Aorta (tissue), 5 donors: Measurements from ENCODE around the gene ILF2. TPM values are rescaled to one million over a fixed set of nuclear protein-coding genes. Genes with fewer than 3 reads are reported as not detected.

Experiments
- ATAC-seq: fragments of 200-7000 bp; cut with Tn5 transposase; one replicate; pipeline ENCODE4 v1.9.1; 2022; ENCODE audit warnings: moderate library complexity; ENCODE audit not compliant: low FRiP score
- DNase-seq, 2 donors: peaks; one replicate each; pipeline ENCODE4 v3.0.0-alpha.2; 2020
- H3K27ac ChIP-seq, 2 donors: one replicate each; pipeline ENCODE4 v1.5.1; 2013; ENCODE audit warnings: low read length in 2 of 2, mild to moderate bottlenecking in 2 of 2, moderate library complexity in 2 of 2, control low read depth in 1 of 2, inconsistent platforms in 1 of 2, low read depth in 1 of 2
- H3K27me3 ChIP-seq, 2 donors: one replicate each; pipeline ENCODE4 v1.6.1; 2013; ENCODE audit warnings: control low read depth in 1 of 2, low read length in 1 of 2, mild to moderate bottlenecking in 1 of 2, moderate library complexity in 1 of 2; ENCODE audit not compliant: insufficient read depth in 2 of 2, control insufficient read depth in 1 of 2
- H3K36me3 ChIP-seq, 2 donors: one replicate each; pipeline ENCODE4 v1.6.1; 2013; ENCODE audit warnings: control low read depth in 1 of 2, low read length in 1 of 2, mild to moderate bottlenecking in 1 of 2; ENCODE audit not compliant: insufficient read depth in 2 of 2, control insufficient read depth in 1 of 2
- H3K4me1 ChIP-seq, 2 donors: one replicate each; pipeline ENCODE4 v1.6.1; 2013; ENCODE audit warnings: low read length in 2 of 2, control low read depth in 1 of 2, mild to moderate bottlenecking in 1 of 2, moderate library complexity in 1 of 2; ENCODE audit not compliant: insufficient read depth in 2 of 2, control insufficient read depth in 1 of 2
- H3K4me3 ChIP-seq, 2 donors: one replicate each; pipeline ENCODE4 v1.5.1; 2013; ENCODE audit warnings: low read length in 2 of 2, control low read depth in 1 of 2, mild to moderate bottlenecking in 1 of 2
- H3K9me3 ChIP-seq: one replicate; pipeline ENCODE4 v1.6.1; 2013; ENCODE audit warnings: mild to moderate bottlenecking, low read length; ENCODE audit not compliant: control insufficient read depth
- WGBS, 2 donors: extraction: QIAGEN DNeasy Blood & Tissue Kit; methylation state at CpG; one replicate each; pipeline ENCODE4 v1.1.7; 2013; 5-methylcytosine and 5-hydroxymethylcytosine counted together
- intact Hi-C, 2 donors: fragments of 100-400 bp; cut with DNase I; formaldehyde crosslinking; loops; one replicate each; pipeline versions ENCODE4 v1.14.2 to v1.15.0; 2022
- polyA plus RNA-seq, 2 donors: library from polyadenylated mRNA; stranded (reverse); fragments of 200-250 nt; gene quantifications; one replicate each; pipeline ENCODE4 v1.2.3, GENCODE V29; 2013
- total RNA-seq, 2 donors: library from RNA; stranded (reverse); fragmentation: NEBNext Ultra II Directional; extraction: Animal tissue kit (Norgen Biotek cat#: 25700); gene quantifications; one replicate each; pipeline ENCODE4 v1.2.1, GENCODE V29; 2021
- donor health status: healthy with polysubstance abuse.
- donor health status: Bipolar disorder and iron deficiency.
- donor health status: DM: no; HTN: no; CAD: no.
- donor health status: DM: no; HTN: no; CAD: no.
- donor health status: DM: yes; HTN: yes; CAD: no.

ILF2 gene
- total and polyA plus RNA-seq, 4 donors: 67.0 to 82.9 (median 71.7) TPM

DNA sequence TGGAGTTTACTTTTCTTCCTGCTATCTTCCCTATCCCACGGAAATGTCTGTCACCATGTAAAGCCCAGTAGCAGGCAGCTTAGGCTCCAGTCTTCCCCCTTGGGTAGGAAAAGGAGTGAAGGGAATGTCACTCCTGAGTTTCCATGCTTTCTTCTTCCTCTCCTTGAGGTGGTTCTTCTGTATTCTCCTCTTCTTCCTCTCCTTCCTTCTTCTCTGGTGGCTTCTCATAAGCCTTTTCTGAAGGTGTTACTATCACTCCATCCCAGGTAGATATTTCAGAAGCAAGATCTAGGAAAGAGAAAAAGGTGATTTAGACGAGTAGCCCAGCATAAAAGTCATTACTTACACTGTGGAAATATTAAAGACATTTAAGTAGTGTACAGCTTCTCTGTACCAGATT, 8.5 kb downstream of the ILF2 start:
- Histone ChIP-seq H3K27ac (no peak overlapping the region), H3K4me3 (no peak overlapping the region), H3K4me1 (no peaks in the 10 kb centered on the region), H3K9me3 (no peaks in the 10 kb centered on the region), H3K36me3 (peaks cover 9 to 10% of the 10 kb centered on the region in 2 donors), H3K27me3 (no peaks in the 10 kb centered on the region)
- intact Hi-C loops: no loop called here
- DNase-seq: no peak
- ATAC-seq: no peak
- 29 to 38% methylated on average over 2 of the region's 2 CpGs for whole genome bisulfite sequencing, 2 donors

DNA sequence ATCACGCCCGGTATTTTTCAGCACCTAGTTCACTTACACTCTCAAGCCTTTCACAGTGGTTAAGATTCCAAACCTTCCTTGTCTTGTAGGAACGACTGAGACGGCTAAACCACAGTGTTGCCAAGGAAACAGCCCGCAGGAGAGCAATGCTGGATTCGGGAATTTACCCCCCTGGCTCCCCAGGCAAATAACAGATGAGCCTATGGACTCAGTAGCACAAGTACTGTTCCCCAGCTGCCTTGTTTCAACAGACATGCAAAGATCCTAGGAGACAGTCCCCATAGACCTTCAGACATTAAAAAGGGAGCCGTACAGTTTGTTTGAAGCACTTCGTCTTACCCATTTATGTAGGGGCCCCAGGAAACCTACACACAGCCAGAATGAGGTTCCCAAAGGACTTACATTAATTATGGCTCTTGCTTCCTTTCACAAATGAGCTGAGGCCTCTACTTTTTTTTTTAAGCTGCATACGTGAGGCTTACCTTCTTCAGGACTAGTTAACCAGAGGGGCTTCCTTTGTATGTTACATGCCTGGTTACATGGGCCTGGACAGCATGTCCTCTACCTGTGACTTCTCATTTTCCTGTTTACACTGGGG, 9.6 kb downstream of the ILF2 start:
- peak in 1 of 2 donors; percentile 9 for DNase-seq

GRCh38 chr1:153659656-153660055, 11.1 kb downstream of the ILF2 start:
- no peak for ATAC-seq
- no peaks in the 10 kb centered on the region for H3K9me3 ChIP-seq
- no peaks in the 10 kb centered on the region for H3K4me1 ChIP-seq
- H3K36me3 ChIP-seq: peaks cover 2 to 9% of the 10 kb centered on the region in 2 donors
- 65 to 69% methylated on average over 9 of the region's 9 CpGs for WGBS, 2 donors
- no peak overlapping the region for H3K27ac ChIP-seq
- DNase-seq: peak in 1 of 2 donors; percentile 32
- no peaks in the 10 kb centered on the region for H3K27me3 ChIP-seq
- H3K4me3 ChIP-seq: no peak overlapping the region
- intact Hi-C loops: no loop called here

More for the DNA sequence above, 9.6 kb downstream of the ILF2 start:
- Histone ChIP-seq H3K4me1 (no peaks in the 10 kb centered on the region), H3K36me3 (peaks cover 9% of the 10 kb centered on the region in 2 donors), H3K27me3 (no peaks in the 10 kb centered on the region), H3K9me3 (no peaks in the 10 kb centered on the region), H3K4me3 (no peak overlapping the region), H3K27ac (no peak overlapping the region)
- intact Hi-C loops: no loop called here
- WGBS, 2 donors: 53 to 57% methylated on average over 9 of the region's 9 CpGs
- ATAC-seq: no peak

DNA sequence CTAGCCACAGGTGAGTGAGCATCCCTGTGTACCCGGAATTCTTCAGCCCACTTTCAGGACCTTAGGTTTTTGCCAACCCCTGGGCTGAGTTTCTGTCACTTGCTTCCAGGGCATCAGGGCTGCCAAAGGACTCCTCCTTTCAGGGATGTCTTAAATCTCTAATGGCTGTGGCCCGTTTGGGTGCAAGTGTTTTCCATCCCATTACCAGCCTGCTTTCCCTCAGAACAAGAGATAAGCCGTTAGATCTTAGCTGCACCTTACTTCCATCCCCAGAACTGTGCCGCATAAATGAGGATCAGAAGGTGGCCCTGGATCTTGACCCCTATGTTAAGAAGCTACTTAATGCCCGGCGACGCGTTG, 11.6 kb downstream of the ILF2 start:
- Histone ChIP-seq H3K27ac (peak overlapping the region in 1 of 2 donors; percentile 81), H3K4me3 (peak overlapping the region; percentile 71 to 73), H3K9me3 (no peaks in the 10 kb centered on the region), H3K36me3 (peaks cover under 1 to 9% of the 10 kb centered on the region in 2 donors), H3K4me1 (no peaks in the 10 kb centered on the region), H3K27me3 (no peaks in the 10 kb centered on the region)
- no peak for ATAC-seq
- WGBS, 2 donors: 28 to 32% methylated on average over 8 of the region's 8 CpGs
- no peak for DNase-seq
- intact Hi-C loops: no loop called here

- ATAC-seq (peak; percentile 98), DNase-seq (peak; percentile 96 to 98)
- Histone ChIP-seq H3K4me1 (no peaks in the 10 kb centered on the region), H3K36me3 (peaks cover 0 to 9% of the 10 kb centered on the region in 2 donors), H3K27ac (peak within 1 kb of the TSS in 1 of 2 donors; percentile 81), H3K9me3 (no peaks in the 10 kb centered on the region), H3K27me3 (no peaks in the 10 kb centered on the region), H3K4me3 (peak within 1 kb of the TSS; percentile 71 to 73)
- intact Hi-C loops: no loop called here
- 2 to 3% methylated on average over 52 to 53 of the region's 53 CpGs for WGBS, 2 donors
Measured at GRCh38 chr1:153658400-153659174, 12.2 kb downstream of the ILF2 start, which contains the start of gene SNAPIN. Gene SNAPIN (plus strand): TSS chr1:153658703. CDS start chr1:153658744, 41 bp downstream.

DNA sequence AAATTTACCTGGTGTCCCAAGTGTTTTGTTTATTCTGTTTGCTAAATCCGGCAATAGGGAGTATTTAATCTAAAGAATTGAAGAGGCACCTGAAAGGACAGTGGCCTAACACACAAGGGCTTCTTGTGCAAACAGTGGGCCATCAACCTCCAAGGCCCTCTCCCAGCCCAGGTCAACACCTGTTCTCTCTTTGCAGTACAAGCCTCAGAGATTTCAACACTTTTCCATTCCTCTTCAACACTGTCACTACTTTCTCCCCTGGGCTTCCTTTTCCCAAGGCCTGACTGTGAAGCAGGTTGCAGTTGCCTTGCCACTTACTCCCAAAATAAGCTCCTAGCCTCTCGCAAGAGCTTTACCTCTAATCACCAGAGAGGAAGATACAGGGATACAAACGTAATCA, 15.5 kb downstream of the ILF2 start:
- Histone ChIP-seq H3K9me3 (no peaks in the 10 kb centered on the region), H3K27me3 (no peaks in the 10 kb centered on the region), H3K4me1 (no peaks in the 10 kb centered on the region), H3K4me3 (no peak overlapping the region), H3K27ac (no peak overlapping the region), H3K36me3 (no peaks in the 10 kb centered on the region)
- intact Hi-C loops: no loop called here
- 81 to 92% methylated on average over 3 of the region's 3 CpGs for WGBS, 2 donors
- ATAC-seq (no peak), DNase-seq (peak in 1 of 2 donors; percentile 14)

GRCh38 chr1:153652805-153653500, 17.8 kb downstream of the ILF2 start:
- no peak overlapping the region for H3K4me3 ChIP-seq
- no peaks in the 10 kb centered on the region for H3K27me3 ChIP-seq
- H3K36me3 ChIP-seq: no peaks in the 10 kb centered on the region
- no peak overlapping the region for H3K27ac ChIP-seq
- no peak for ATAC-seq
- no peaks in the 10 kb centered on the region for H3K9me3 ChIP-seq
- H3K4me1 ChIP-seq: no peaks in the 10 kb centered on the region
- WGBS, 2 donors: 40 to 55% methylated on average over 3 of the region's 3 CpGs
- peak in 1 of 2 donors; percentile 69 for DNase-seq
- intact Hi-C loops: no loop called here

GRCh38 chr1:153651771-153652170, 19.0 kb downstream of the ILF2 start:
- no peaks in the 10 kb centered on the region for H3K9me3 ChIP-seq
- no peaks in the 10 kb centered on the region for H3K36me3 ChIP-seq
- DNase-seq (peak in 1 of 2 donors; percentile 12), ATAC-seq (no peak)
- intact Hi-C loops: no loop called here
- H3K27me3 ChIP-seq: no peaks in the 10 kb centered on the region
- WGBS, 2 donors: 89 to 92% methylated on average over 1 of the region's 1 CpG
- no peak overlapping the region for H3K27ac ChIP-seq
- H3K4me1 ChIP-seq: no peaks in the 10 kb centered on the region
- no peak overlapping the region for H3K4me3 ChIP-seq
